Stomach smooth muscle (tissue), 2 donors: ENCODE measurements around the gene STAC2.

Source experiments
- H3K27ac ChIP-seq: one replicate; pipeline ENCODE4 v1.7.0; 2013; ENCODE audit warnings: mild to moderate bottlenecking, low read length, inconsistent platforms
- H3K27me3 ChIP-seq, 2 donors: one replicate each; pipeline ENCODE4 v1.7.0; 2013; ENCODE audit warnings: low read length in 2 of 2; ENCODE audit not compliant: insufficient read depth in 2 of 2, control insufficient read depth in 1 of 2
- H3K36me3 ChIP-seq, 2 donors: one replicate each; pipeline ENCODE4 v1.7.0; 2013; ENCODE audit warnings: low read length in 2 of 2; ENCODE audit not compliant: control insufficient read depth in 2 of 2, insufficient read depth in 2 of 2
- H3K4me1 ChIP-seq: one replicate; pipeline ENCODE4 v1.7.0; 2013; ENCODE audit warnings: low read length; ENCODE audit not compliant: control insufficient read depth, insufficient read depth
- H3K4me3 ChIP-seq, 2 donors: one replicate each; pipeline ENCODE4 v1.7.0; 2013; ENCODE audit warnings: low read length in 2 of 2
- H3K9ac ChIP-seq, 2 donors: one replicate each; pipeline ENCODE4 v1.7.0; 2013; ENCODE audit warnings: low read length in 2 of 2, mild to moderate bottlenecking in 1 of 2
- H3K9me3 ChIP-seq, 2 donors: one replicate each; pipeline ENCODE4 v1.7.0; 2013; ENCODE audit warnings: low read length in 2 of 2; ENCODE audit not compliant: control insufficient read depth in 2 of 2
- donor health status: healthy.
- donor health status: Pancreatic carcinoma.

STAC2 gene

DNA sequence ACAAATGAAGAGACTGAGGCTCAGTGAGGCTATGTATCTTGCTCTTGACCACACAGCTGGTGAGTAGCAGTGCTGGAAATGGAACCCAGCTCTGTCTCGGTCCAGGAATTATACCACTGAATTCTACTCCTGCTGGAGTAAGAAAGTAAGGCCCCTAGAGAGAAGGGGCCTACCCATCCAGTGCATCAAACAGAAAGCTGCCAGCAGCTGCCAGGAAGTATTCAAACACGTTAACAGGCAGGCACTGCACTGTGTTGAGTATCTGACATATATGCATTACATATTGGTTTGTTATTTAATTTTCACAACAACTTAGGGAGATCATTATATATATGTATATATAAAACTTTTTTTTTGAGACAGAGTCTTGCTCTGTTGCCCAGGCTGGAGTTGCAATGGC, 63.8 kb downstream of the STAC2 start:
- H3K4me1 ChIP-seq: peaks cover 18% of the 10 kb centered on the region
- H3K4me3 ChIP-seq: no peak overlapping the region
- H3K27me3 ChIP-seq: no peaks in the 10 kb centered on the region
- H3K9ac ChIP-seq: no peak overlapping the region
- H3K27ac ChIP-seq: no peak overlapping the region
- H3K9me3 ChIP-seq: no peaks in the 10 kb centered on the region
- no peaks in the 10 kb centered on the region for H3K36me3 ChIP-seq
